ENCODE data around the gene DCUN1D3.

- TF ChIP-seq CTCF (conservative IDR thresholded peaks at IDR 0.05; ENCODE audit: low read depth, low read length) (no peak), EZH2 (IDR thresholded peaks at IDR 0.05; ENCODE audit: low read length, unreplicated experiment) (no peak), EZH2phosphoT487 (IDR thresholded peaks at IDR 0.05; ENCODE audit: borderline replicate concordance, low read length) (no peak)
Measured at GRCh38 chr16:20899477-20900298, 470 bp downstream of the DCUN1D3 start.

Measured in PC-3 (cell line).